ENCODE measurements around the gene STARD9. TPM values are rescaled to one million over a fixed set of nuclear protein-coding genes. Genes with fewer than 3 reads are reported as not detected.

Gene STARD9
- total and polyA plus RNA-seq, 2 of the 4 experiments (the other 2 are of a cell fraction), result 2.0 to 3.2 TPM

DNA sequence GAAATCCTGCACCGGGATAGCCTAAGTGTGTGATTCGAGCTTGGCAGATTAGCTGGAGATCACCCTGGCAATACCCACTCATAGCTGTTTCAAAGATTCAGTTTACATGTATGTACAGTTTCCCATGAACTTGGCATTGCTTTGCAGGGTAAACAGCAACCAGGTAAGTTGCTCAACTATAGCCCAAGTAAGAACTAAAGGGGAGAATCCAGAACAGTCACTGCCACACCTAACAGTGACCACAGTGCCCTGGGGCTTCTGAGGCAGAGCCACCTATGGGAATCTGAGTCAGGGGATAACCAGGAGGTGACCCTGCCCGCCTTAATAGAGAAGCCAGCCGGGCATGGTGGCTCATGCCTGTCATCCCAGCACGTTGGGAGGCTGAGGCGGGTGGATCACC lies 145.6 kb downstream of the STARD9 start:
- dilution Hi-C loops (cut with HindIII; ENCODE audit: low sequenced_read_pairs, unreplicated experiment), result no loop called here
- TF ChIP-seq, protein P1, sequence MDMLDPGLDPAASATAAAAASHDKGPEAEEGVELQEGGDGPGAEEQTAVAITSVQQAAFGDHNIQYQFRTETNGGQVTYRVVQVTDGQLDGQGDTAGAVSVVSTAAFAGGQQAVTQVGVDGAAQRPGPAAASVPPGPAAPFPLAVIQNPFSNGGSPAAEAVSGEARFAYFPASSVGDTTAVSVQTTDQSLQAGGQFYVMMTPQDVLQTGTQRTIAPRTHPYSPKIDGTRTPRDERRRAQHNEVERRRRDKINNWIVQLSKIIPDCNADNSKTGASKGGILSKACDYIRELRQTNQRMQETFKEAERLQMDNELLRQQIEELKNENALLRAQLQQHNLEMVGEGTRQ (IDR thresholded peaks at IDR 0.05; ENCODE audit: low read depth, low read length), result no peak
- TF ChIP-seq, protein P2, sequence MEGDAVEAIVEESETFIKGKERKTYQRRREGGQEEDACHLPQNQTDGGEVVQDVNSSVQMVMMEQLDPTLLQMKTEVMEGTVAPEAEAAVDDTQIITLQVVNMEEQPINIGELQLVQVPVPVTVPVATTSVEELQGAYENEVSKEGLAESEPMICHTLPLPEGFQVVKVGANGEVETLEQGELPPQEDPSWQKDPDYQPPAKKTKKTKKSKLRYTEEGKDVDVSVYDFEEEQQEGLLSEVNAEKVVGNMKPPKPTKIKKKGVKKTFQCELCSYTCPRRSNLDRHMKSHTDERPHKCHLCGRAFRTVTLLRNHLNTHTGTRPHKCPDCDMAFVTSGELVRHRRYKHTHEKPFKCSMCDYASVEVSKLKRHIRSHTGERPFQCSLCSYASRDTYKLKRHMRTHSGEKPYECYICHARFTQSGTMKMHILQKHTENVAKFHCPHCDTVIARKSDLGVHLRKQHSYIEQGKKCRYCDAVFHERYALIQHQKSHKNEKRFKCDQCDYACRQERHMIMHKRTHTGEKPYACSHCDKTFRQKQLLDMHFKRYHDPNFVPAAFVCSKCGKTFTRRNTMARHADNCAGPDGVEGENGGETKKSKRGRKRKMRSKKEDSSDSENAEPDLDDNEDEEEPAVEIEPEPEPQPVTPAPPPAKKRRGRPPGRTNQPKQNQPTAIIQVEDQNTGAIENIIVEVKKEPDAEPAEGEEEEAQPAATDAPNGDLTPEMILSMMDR (conservative IDR thresholded peaks at IDR 0.05; ENCODE audit: low read depth, low read length), result no peak
- no peak for TF ChIP-seq MAFK (IDR thresholded peaks at IDR 0.05; ENCODE audit: low read depth, low read length)
- no peak for TF ChIP-seq POLR2A (IDR thresholded peaks at IDR 0.05; ENCODE audit: low read depth, low read length)
- TF ChIP-seq CHD1 (IDR thresholded peaks at IDR 0.05; ENCODE audit: low read depth, low read length), result no peak
- no peak for TF ChIP-seq NFE2L2 (IDR thresholded peaks at IDR 0.05; ENCODE audit: low read depth, low read length)

More for the DNA sequence above, 145.6 kb downstream of the STARD9 start:
- H4K8ac ChIP-seq (ENCODE audit: low read depth in 2 of 2, low read length in 2 of 2), result no peak overlapping the region
- in situ Hi-C loops (cut with MboI; ENCODE audit: low sequenced_read_pairs) (no loop called here), intact Hi-C loops (cut with micrococcal nuclease) (no loop called here)
- no peak overlapping the region for H2AK5ac ChIP-seq (ENCODE audit: low read depth, low read length)
- no TSS peak for BruUV-seq (replicated peaks)
- 100% methylated on average over 1 of the region's 6 CpGs; no CpG with 5 or more reads in 1 of the 2 experiments for WGBS, 2 experiments (ENCODE audit: extremely low coverage in 2 of 2, insufficient read length in 1 of 2)
- no peak overlapping the region for H3K14ac ChIP-seq (replicated peaks; ENCODE audit: low read depth, low read length)
- H2BK15ac ChIP-seq (ENCODE audit: low read depth, low read length), result no peak overlapping the region
- no peak overlapping the region for H2BK5ac ChIP-seq (ENCODE audit: low read depth, low read length, poor library complexity, severe bottlenecking)
- no peak overlapping the region for H3K4me3 ChIP-seq (ENCODE audit: insufficient read depth, low read depth, low read length)
- no peak overlapping the region for H3K56ac ChIP-seq (ENCODE audit: extremely low read depth, insufficient read depth, low read length)
- H3K18ac ChIP-seq (ENCODE audit: low read depth, low read length), result no peak overlapping the region
- no peak overlapping the region for H2AK9ac ChIP-seq (replicated peaks; ENCODE audit: low read depth, low read length, poor library complexity)
- no peak overlapping the region for H2BK120ac ChIP-seq (ENCODE audit: low read depth, low read length)
- ChIA-PET CTCF (no interaction called here), POLR2A (ENCODE audit: unreplicated experiment) (no interaction called here)
- H3K4me1 ChIP-seq (ENCODE audit: control insufficient read depth, insufficient read depth, low read length), result peaks cover 4% of the 10 kb centered on the region
- no peaks in the 10 kb centered on the region for H3K27me3 ChIP-seq (ENCODE audit: control insufficient read depth, insufficient read depth, low read length)
- H4K91ac ChIP-seq (ENCODE audit: insufficient read depth, low read depth, low read length), result no peak overlapping the region
- H3K9me1 ChIP-seq (ENCODE audit: insufficient read depth, low read length), result peaks cover 11% of the 10 kb centered on the region; the same call in 1 of the 2 replicates
- H3K27ac ChIP-seq (ENCODE audit: insufficient read depth, low read length), result no peak overlapping the region
- H2AFZ ChIP-seq (replicated peaks; ENCODE audit: low read length, poor library complexity), result no peak overlapping the region
- no peaks in the 10 kb centered on the region for H4K20me1 ChIP-seq (ENCODE audit: insufficient read depth, low read length)
- no peak overlapping the region for H3K4me2 ChIP-seq (ENCODE audit: low read depth, low read length)
- ATAC-seq (ENCODE audit: low read depth) (no peak), DNase-seq (no peak)
- H3K9me3 ChIP-seq (ENCODE audit: control insufficient read depth, insufficient read depth, low read length), result no peaks in the 10 kb centered on the region
- no peak overlapping the region for H4K5ac ChIP-seq (ENCODE audit: low read depth, low read length)
- no peak overlapping the region for H2BK20ac ChIP-seq (ENCODE audit: low read depth, low read length)
- peaks cover 53% of the 10 kb centered on the region for H3K36me3 ChIP-seq (ENCODE audit: control insufficient read depth, insufficient read depth, low read length)
- no peak overlapping the region for H3K9ac ChIP-seq (ENCODE audit: low read depth, low read length)
- no peak overlapping the region for H3K23ac ChIP-seq (ENCODE audit: low read depth, low read length)
- no peak overlapping the region for H3K4ac ChIP-seq (ENCODE audit: low read depth, low read length)
- peaks cover 8 to 9% of the 10 kb centered on the region in 2 experiments; a peak in 2 of 4 replicates for H3K79me1 ChIP-seq (ENCODE audit: low read depth in 1 of 2, low read length in 2 of 2)

Measured in IMR-90 (cell line).